Astrocyte of the spinal cord (primary cell): Measurements from ENCODE around the gene MLLT1.

Source experiments
- DNase-seq: peaks from one replicate; pipeline ENCODE4 v3.0.0; 2011; ENCODE audit warnings: low read depth, low spot score
- H3K4me3 ChIP-seq: 2 replicates; pipeline ENCODE4 v1.5.1; 2011; ENCODE audit warnings: low read depth, mild to moderate bottlenecking, low read length, moderate library complexity
- CTCF ChIP-seq: IDR thresholded peaks from 2 replicates; pipeline ENCODE4 v1.5.1; 2012; ENCODE audit warnings: low read depth, mild to moderate bottlenecking, low read length, inconsistent platforms
- in situ Hi-C: cut with HindIII; loops from 2 replicates; pipeline ENCODE4 v1.10.0; 2017; ENCODE audit warnings: low sequenced_read_pairs

The MLLT1 gene

GRCh38 chr19:6238643-6239281 is 41.0 kb downstream of the MLLT1 start:
- peak; percentile 71 for DNase-seq
- no peak overlapping the region for H3K4me3 ChIP-seq
- in situ Hi-C loops, result no loop called here
- no peak for TF ChIP-seq CTCF

- H3K4me3 ChIP-seq, result no peak overlapping the region
- TF ChIP-seq CTCF, result no peak
- no peak for DNase-seq
- in situ Hi-C loops, result no loop called here
Observed at GRCh38 chr19:6238256-6238642, 41.5 kb downstream of the MLLT1 start.

GRCh38 chr19:6236310-6237291 is 43.2 kb downstream of the MLLT1 start:
- in situ Hi-C loops, result no loop called here

GRCh38 chr19:6235031-6235951 is 44.5 kb downstream of the MLLT1 start:
- in situ Hi-C loops, result no loop called here
- no peak for DNase-seq
- no peak for TF ChIP-seq CTCF
- H3K4me3 ChIP-seq, result no peak overlapping the region

More at GRCh38 chr19:6236310-6237291, 43.2 kb downstream of the MLLT1 start:
- TF ChIP-seq CTCF, result no peak
- DNase-seq, result no peak
- no peak overlapping the region for H3K4me3 ChIP-seq

GRCh38 chr19:6234527-6234926 is 45.2 kb downstream of the MLLT1 start:
- no peak for TF ChIP-seq CTCF
- H3K4me3 ChIP-seq, result no peak overlapping the region
- in situ Hi-C loops, result no loop called here
- no peak for DNase-seq
